Measurements from ENCODE around the gene SRSF3. TPM values are rescaled to one million over a fixed set of nuclear protein-coding genes. Genes with fewer than 3 reads are reported as not detected.

SRSF3 gene
- total RNA-seq, 1 donor from 2014 or later = 477 TPM

DNA sequence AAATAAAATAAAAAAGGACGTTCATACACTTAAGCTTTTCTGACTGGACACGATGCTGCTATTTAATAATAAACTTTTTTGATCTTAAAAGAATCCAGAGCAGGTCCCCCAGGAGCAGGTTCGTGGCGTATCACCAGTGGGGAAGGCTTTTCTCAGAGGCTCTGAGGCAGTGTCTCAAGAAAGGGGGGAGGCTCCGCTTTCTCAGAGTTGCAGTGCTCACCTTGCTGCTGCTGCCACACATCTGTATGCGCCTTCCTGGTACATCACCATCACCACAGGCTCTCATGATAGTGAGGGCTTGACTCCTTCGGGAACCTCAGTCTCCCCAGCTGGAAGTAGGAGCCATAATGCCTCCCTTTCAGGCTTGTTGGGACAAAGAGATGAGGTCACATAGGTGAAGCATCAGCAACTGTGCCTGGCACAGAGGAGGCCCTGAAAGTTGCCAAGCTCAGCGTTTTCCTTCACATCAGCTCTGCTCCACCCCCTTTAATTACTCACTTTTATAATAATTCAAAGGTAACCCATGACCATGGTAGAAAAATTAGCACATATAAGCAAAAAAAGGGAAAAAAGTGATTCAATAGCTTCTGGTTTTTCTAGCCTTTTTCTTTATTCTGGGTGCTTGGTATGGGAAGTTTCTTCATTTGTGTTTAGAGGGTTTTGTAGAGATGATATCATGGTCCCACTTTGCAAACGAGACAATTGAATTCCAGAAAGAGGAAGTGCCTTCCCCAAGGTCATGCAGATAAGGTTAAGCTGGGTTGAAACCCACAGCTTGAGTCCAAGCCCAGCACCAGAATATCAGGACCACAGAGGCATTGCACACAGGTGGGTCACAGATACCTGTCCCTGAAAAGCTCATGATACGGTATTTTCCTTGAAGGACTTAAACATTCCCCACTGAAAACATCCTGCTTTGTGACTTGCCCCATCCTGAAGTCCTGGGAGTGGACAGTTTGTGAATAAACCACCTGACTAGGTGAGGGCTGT lies 24.5 kb downstream of the SRSF3 start:
- intact Hi-C loops (cut with micrococcal nuclease) = no loop called here

DNA sequence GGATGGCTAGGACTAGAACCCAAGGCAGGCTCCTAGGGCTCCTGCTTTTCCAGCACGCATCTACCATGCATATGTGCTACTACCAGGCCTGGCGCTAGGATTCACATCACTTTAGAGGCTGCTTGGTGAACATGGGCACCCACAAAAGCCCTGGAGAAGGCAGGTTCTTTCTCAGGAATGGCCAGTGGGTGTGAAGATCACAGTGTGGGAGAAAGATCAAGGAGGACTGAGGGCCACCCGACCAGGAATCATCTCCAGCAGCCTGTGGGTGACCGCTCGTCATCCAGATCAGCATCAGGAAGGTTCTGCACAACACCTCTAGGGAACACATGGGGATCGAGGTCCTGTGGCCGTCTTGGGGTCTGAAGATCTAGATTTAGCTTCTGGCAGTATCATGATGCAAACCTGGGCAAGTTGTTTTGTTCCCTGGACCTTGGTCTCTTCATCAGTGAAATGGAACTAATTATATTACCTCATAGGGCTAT lies 27.3 kb downstream of the SRSF3 start:
- intact Hi-C loops (cut with micrococcal nuclease) = no loop called here

DNA sequence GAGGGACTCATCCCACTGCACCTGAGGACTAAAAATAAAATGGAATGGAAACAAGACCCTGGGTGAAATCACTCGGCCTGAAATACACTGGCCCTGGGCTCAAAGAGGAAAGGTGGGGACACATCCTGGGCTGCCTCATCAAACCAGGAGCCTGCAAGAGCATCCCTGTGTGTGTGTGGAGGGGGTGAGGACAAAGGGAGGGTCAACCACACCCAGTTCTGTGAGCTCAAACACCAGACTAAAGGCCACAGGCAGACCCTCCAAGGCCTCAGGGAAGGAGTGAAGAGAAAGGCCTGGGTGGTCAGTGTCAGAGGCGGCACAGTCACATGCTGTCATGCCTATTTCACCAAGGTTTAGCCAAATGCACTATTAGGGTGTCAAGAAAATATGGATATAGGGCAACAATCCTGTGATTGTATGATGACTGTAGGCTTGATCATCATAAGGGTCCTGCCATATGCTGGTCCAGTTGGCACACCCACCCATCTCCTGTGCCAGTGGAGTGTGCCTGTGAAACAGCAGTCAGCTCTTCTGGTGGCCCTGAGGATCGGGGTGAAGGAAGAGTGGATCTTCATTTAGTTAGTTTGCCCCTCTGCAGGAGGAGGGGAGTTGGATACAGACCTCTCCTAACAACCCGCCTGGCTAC lies 28.9 kb downstream of the SRSF3 start:
- intact Hi-C loops (cut with micrococcal nuclease) = loop anchor here (1.0 kb wide), 3 partner anchors 57 to 136 kb away; no protein-coding TSS in a partner anchor

DNA sequence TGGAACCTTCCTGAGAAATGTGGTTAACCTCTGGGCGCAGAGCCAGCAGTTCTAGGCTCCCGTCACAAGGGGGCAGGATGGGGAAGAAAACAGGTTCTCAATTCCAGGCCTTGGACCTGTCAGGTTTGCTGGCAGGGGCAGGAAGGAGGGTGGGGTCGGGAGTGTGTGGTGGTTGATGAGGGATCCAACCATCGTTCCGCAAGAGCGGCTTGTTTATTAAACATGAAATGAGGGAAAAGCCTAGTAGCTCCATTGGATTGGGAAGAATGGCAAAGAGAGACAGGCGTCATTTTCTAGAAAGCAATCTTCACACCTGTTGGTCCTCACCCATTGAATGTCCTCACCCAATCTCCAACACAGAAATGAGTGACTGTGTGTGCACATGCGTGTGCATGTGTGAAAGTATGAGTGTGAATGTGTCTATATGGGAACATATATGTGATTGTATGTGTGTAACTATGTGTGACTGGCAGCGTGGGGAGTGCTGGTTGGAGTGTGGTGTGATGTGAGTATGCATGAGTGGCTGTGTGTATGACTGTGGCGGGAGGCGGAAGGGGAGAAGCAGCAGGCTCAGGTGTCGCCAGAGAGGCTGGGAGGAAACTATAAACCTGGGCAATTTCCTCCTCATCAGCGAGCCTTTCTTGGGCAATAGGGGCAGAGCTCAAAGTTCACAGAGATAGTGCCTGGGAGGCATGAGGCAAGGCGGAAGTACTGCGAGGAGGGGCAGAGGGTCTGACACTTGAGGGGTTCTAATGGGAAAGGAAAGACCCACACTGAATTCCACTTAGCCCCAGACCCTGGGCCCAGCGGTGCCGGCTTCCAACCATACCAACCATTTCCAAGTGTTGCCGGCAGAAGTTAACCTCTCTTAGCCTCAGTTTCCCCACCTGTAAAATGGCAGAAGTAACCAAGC lies 29.6 kb downstream of the SRSF3 start:
- intact Hi-C loops (cut with micrococcal nuclease) = loop anchor here (1.0 kb wide), 3 partner anchors 56 to 135 kb away; no protein-coding TSS in a partner anchor

DNA sequence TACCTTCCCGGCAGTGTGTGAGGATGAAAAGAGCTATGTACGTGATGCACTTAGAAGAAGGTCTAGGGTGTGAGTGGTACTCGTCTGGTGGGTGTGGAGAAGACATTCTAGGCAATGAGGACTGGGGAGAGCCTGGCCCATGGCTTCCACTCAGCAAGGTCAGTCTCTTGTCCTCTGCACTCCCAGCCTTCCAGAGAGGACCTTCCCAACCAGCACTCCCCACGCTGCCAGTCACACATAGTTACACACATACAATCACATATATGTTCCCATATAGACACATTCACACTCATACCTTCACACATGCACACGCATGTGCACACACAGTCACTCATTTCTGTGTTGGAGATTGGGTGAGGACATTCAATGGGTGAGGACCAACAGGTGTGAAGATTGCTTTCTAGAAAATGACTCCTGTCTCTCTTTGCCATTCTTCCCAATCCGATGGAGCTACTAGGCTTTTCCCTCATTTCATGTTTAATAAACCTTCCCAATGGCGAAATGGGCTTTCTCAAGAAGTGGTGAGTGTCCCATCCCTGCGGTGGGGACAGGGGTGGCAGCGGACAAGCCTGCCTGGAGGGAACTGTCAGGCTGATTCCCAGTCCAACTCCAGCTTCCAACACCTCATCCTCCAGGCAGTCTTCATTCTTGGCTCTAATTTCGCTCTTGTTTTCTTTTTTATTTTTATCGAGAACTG lies 30.4 kb downstream of the SRSF3 start:
- intact Hi-C loops (cut with micrococcal nuclease) = no loop called here

DNA sequence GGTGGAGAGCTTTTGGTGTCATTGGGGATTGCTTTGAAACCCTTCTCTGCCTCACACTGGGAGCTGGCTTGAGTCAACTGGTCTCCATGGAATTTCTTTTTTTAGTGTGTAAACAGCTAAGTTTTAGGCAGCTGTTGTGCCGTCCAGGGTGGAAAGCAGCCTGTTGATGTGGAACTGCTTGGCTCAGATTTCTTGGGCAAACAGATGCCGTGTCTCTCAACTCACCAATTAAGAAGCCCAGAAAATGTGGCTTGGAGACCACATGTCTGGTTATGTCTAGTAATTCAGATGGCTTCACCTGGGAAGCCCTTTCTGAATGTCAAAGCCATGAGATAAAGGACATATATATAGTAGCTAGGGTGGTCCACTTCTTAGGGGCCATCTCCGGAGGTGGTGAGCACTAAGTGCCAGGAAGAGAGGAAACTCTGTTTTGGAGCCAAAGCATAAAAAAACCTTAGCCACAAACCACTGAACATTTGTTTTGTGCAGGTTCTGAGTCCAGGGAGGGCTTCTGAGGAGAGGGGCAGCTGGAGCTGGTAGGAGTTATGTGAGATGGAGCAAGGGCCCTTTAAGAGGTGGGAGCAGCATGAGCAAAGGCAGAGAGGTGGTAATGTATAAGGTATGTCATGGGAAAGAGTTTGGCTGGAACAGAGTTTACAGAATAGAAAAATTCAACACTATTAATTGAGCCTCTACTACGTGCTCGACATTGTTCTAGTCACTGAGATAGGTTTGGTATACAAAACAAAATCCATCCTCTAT lies 31.2 kb downstream of the SRSF3 start:
- intact Hi-C loops (cut with micrococcal nuclease) = no loop called here

DNA sequence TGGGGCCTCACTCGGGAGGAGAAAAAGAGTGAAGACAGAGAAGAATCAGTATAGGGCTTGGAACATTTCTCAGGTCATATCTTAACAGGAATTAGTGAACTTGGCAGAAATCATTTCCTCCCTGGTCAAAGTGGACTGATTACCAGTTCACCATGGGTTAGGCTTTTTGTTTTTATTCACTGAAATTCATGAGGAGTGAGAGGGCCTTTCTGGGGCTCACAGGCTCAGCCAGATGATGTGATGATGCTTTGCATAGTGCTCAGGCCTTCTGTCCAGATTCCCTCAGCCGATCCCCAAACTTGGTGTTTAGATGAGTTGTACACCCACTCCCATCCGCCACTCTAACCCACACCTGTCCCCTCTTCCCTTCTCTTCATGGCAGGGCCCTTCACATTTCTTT lies 32.5 kb downstream of the SRSF3 start:
- intact Hi-C loops (cut with micrococcal nuclease) = no loop called here

DNA sequence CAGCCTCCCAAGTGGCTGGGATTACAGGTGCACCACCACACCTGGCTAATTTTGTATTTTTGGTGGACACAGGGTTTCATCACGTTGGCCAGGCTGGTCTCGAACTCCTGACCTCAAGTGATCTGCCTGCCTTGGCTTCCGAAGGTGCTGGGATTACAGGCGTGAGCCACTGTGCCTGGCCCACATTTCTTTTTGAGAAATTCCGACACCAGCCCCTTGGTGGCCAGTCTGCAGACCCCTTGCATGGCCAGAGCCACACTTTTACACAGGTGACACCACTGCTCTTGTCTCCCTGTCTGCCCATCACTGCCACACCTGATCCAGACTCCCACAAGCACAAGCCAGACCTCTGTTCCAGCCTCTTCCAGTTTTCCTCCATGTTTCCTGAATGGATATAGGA lies 33.0 kb downstream of the SRSF3 start:
- intact Hi-C loops (cut with micrococcal nuclease) = no loop called here

DNA sequence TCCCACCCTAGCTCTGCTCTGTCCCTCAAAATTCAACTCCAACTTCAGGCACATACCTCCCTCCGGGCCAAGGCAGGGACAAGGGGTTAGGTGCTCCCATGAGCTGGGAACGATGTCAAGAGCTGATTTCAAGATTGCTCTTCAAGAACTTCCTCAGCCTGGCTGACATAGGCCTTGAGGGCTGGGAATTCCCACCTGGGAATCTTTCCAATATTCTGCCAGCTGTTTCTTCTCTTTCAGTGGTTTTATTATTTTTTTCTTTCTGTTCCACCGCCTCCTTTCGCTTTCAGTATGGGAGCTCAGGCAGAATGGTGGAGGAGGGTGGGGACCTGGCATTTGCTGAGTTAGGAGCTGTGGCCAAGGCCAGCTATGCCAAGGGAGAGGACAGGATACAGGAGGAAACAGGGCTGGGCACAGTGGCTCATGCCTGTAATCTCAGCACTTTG lies 33.7 kb downstream of the SRSF3 start:
- intact Hi-C loops (cut with micrococcal nuclease) = no loop called here

DNA sequence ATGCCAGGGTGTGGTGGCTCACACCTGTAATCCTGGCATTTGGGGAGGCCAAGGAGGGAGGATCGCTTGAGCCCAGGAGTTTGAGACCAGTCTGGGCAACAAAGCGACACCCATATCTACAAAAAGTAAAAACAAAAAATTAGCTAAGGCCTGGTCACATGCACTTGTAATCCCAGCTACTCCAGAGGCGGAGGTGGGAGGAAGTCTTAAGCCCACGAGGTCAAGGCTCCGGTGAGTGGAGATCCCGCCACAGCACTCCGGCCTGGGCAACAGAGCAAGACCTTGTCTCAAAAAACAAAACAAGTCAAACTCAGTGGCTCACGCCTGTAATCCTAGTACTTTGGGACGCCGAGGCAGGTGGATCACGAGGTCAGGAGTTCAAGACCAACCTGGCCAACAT lies 35.6 kb downstream of the SRSF3 start:
- intact Hi-C loops (cut with micrococcal nuclease) = no loop called here

DNA sequence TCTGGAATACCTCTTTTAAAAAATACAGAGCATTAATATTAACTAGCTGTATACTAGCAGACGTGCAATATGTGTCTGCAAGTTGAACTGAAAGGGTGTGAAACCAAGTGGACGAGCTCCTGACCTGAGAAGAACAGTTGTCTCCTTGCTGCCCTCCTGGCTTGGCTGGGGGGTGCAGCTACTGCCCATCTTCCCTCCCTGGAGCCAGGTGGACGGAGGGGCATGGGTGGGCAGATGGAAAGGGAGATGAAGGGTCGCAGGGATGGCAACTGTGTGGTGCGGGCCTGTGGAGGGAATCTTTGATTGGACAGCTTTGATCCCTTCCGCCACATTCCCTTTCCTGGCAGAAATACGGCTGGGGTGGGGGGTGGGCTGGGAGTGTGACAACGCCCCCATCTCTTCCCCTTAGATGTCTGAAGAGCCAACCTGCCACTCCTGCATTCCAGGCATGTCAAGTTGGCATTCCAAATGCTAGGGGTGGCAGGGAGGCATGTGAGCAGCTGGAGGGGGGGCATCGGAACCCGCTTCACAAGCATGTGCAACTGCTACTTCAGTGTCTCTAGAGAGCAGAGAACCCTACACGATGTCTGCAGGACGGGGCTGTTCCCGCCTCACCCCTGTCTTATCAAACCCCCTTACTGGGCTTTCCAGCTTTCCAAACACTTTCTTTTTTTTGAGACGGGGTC lies 37.3 kb downstream of the SRSF3 start:
- intact Hi-C loops (cut with micrococcal nuclease) = no loop called here

DNA sequence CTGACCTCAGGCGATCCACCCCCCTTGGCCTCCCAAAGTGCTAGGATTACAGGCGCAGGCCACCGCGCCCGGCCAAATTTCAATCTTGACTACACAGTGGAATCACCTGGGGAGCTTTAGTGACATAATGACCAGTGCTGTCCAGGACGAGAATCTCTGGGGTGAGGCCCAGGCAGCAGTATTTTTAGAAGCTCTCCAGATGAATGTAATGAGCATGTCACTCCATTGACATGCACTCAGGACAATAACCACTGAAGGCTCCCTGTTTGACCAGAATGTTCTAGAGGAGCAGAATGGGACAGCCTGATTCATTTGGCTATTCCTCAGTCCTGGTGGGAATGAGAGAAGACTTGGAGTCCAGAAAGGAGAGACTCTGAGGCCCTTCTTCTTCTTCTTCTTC lies 39.2 kb downstream of the SRSF3 start:
- intact Hi-C loops (cut with micrococcal nuclease) = no loop called here

DNA sequence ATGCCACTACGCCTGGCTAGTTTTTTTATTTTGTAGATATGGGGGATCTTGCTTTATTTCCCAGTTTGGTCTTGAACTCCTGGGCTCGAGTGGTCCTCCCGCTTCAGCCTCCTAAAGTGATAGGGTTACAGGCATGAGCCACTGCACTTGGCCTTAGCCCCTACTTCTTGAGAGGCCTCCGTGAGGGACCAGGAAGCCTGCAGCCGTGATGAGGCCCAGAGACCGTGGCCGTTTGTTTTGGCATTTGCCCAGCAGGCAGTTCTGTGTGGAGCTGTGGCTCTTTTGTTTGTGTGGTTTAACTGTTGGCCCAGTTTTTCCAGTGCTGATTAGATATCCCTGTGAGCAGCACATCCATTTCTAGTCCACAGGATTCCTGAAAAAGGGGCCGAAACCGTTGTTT lies 39.8 kb downstream of the SRSF3 start:
- intact Hi-C loops (cut with micrococcal nuclease) = no loop called here

DNA sequence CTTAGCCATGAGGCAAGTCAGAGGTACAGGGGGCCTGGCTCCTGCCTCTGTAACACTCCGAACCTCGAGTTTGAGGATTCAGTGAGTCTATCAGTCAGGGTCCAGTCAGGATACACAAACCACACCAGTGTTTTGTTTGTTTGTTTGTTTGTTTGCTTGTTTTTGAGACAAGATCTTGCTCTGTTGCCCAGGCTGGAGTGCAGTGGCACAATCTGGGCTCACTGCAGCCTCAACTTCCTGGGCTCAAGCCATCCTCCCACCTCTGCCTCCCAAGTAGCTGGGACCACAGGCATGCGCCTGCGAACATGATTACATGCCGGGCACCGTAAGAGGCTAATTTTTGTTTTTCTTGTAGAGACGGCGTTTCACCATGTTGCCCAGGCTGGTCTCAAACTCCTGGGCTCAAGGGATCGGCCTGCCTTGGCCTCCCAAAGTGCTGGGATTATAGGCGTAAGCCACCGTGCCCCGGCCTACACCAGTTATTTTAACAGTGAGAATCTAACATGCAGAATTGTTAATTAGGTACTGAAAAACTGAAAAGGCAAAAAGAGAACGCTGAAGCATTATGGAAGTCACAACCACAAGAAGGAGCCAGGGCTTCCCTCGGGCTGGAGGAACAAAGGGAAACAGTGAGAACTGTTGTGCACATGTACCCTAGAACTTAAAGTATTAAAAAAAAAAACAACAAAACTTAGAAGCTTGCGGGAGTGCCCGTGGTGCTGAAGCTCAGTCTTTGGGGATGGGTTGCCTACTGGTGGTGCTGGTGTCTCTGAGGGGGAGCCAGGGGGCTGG lies 40.4 kb downstream of the SRSF3 start:
- intact Hi-C loops (cut with micrococcal nuclease) = no loop called here

DNA sequence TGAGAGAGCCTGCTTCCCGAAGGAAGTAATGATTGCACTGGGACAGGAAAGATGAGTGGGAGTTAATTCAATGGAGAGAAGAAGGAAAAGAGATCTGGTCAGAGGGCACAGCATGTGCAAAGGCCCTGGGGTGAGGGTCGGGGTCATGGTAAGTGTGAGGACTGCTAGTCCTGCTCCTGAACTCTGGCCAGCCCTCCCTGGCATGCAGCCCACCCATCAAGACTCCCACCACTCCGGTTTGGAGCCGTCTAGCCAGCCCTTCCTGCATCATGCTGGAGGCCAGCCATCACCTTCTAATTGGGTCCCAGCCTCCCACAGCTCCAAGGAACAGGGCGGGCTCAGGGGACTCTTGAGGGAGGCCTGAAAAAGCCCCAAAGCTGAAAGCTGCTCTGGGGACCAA lies 42.1 kb downstream of the SRSF3 start:
- intact Hi-C loops (cut with micrococcal nuclease) = no loop called here

DNA sequence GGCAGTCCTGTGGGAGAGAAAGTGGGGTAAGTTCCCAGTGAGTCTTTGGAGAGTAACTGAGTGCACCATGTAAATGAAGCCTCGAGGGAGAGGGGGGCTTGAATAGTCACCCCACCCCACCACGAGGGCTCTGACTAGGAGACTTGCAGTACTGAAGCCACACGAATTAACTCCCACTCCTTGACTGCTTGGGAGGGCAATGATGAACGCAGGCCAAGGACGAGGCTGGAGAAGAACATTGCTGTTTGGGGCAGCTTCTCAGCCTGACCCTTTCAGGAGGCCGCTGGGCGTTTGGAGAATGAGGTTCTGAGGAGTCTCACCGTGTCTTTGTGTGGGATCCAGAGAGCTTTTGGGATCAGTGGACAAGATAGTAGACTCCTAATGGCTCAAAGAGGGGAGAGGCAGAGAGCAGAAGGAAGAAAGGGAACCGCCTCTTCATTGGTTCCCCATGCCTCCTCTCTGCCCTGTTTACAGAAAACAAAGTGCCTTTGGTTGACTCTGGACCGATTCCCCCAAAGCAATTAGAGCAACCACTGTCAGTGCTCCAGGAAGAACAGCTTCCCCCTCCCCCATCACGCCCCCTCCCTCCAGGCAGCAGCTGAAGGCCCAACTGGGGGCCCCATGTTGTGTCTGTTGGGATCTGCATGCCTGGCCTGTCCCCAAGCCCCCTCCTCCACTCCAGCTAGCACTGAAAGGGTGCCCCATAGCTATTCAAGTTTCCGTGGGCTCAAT lies 42.7 kb downstream of the SRSF3 start:
- intact Hi-C loops (cut with micrococcal nuclease) = no loop called here

DNA sequence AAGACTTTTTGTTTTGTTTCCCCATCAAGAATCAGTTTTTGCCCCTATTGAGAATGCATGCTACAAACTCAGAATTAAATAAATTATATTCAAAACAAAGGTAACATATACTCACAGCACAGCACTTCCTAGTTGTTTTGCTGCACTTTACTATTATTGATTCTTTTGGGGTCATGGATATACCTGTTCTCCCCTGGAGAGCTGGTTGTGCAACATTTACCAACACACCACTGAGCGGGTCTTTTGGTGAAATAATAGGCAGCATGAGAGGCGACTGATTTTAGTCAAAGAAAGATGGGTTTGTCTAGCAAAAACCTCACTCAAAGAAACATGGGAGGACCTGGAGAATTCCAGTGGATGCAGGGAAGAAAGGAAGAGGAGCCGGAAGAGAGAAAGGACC lies 44.4 kb downstream of the SRSF3 start:
- intact Hi-C loops (cut with micrococcal nuclease) = no loop called here

Measured in T-helper 2 cell treated with Interferon-gamma antibody and Interleukin-4, amounts not matched to agents 100 ng/mL and 5 ng/mL, for 36 hours (primary cell).